Bone marrow (tissue), 2 donors: ENCODE measurements around the gene HDX.
A peak's percentile ranks its signal among the peaks of the same experiment; 100 is the strongest.
"Not testable (repeated sequence)": the region's sequence is repeated elsewhere in the genome, so short reads cannot be mapped to it uniquely, and the experiment has no call there.

Experiments
- DNase-seq, 2 donors: peaks; one replicate each; lab custom pipeline; 2025; lab: John Stamatoyannopoulos, UW

The HDX gene

GRCh38 chrX:84501798-84502628 lies at the start of gene HDX:
Gene HDX (minus strand): TSS chrX:84502453. CDS start chrX:84475397, 27,056 bp downstream.
- DNase-seq: peak in 1 of 2 donors; percentile 5

- not testable (repeated sequence) for DNase-seq
These were observed 39.1 kb upstream of the HDX start for GRCh38 chrX:84541315-84541714.

- not testable (repeated sequence) for DNase-seq
These were observed 35.4 kb upstream of the HDX start for GRCh38 chrX:84537627-84538026.

DNA sequence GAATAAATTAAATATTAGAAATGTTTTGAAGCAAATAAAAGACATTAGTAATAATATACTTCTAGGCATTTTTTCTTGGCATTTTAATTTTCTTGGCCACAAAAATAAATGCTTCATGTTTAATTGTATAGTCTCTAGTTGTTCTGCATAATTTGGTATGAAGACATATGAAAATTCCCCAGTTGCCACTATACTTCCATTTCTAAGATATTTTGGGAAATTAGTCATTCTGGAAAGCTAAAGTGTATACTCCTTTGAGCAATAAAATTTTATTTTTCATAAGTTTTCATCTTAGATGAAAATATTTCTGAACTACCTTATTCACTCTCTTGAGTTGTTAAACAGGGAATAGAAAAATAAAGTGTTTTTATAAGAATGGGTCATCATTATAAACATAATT lies 13.8 kb downstream of the HDX start:
- no peak for DNase-seq

DNA sequence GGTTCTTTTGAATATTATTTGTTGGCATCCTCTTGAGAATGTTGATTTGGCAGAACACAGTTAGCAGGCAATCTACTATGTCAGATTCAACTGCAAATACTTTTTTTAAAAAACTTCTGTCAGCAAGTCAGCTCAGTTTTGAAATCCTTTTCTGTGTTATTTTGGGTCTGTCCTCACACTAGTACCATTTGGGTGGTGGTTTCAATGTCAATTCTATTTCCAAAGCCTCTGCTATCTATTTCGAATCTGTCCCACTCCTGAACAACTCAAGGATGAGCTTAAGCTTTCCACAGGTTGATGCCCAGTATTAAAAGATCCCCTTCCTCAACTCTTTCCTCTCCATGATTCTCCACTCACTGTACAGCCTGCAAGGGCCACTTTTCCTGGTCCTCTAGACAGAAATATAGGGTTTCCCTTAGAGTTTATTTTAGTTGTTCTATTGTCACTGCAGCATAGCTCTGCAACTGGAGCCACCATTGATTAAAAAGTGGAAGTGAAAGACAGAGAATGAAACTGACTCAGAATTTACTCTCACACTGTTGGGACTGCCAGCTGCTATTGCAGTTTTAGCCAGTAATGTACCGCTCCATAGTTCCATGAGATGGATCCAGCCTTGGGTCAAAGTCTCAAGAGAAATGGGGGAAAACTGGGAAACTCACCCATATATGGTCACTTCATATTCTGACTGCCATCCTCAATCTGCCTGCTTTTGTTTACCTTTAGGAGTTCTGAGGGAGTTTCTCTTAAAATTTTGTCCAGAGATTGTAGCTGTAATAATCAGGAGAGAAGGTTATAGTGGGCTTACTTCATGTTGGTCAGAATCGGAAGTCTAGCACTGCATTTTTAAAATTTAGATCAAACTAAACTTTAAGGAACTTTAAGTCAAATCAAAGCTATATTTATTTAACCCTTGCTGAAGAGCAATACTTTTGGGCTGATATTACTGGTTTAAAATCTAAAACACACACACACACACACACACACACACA lies 14.6 kb downstream of the HDX start:
- no peak for DNase-seq

DNA sequence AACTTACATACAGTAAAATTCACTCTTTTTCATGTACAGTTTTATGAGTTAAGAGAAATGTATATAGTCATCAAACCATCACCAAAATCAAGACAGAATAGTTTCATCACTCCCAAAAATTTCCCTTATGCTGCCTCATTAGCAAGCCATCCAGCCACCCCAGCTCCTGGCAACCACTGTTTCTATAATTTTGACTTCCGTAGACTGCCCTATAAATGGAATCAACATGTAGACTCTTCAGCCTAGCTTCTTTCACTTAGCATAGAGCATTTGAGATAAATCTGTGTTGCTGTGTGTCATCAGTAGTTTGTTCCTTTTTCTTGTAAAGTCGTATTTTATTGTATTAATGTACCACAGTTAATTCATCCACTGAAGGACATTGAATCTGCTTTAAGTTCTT lies 23.2 kb downstream of the HDX start:
- no peak for DNase-seq

DNA sequence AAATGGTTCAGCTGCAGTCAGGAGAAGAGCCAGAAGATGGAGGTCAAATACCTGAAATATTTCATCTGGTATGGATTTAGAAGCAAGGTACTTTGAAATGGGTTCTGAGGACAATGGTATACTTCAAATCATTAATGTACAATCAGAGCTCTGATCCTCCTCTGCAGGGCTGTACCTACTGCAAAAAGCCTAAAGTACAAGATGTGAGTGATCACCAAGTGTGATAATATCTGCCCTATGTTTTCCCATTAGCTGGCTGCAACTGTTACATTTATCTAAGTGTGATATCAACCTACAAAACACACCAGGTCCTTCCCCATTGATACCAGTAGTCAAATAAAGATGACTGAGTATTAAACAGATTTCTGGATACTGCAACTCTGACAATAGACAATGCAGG lies 25.1 kb downstream of the HDX start:
- no peak for DNase-seq

DNA sequence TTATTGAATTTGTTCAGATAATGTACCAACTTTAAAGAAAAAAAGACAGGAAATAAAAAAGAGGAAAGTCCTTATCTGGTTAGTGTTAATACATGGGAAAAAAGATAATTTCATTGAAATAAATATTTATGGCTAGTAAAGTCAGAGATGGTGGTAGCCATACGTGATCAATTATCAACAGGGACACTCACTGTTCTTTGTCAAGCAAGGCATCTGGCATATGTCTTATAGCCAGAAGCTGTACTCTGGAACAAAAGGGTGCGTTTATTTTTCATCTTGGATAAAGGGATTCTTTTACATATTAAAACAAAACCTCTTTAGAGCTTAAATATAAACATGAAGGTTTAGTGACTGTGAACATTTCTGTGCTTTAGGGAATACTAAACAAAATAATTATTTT lies 26.7 kb downstream of the HDX start:
- DNase-seq: no peak

- DNase-seq: no peak
These were observed 27.2 kb downstream of the HDX start for GRCh38 chrX:84475101-84475500.

DNA sequence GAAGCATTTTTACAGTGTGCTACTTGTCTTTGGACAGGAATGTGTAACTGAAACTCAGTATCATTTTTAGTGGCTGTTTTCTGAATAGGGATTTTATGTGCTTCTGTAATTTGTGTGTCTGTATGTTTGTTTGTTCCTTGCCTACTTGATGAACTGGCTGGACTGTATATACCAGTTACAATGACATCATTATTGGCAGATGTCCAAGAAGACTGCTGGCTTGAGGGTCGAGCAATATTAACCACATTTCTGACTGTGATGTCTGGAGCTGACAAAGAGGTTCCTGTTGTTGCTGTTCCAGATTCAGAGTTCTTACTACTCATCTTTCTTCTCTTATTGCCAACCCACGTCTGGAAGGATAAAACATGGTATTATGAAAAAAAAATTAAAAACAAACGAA lies 33.0 kb downstream of the HDX start:
- no peak for DNase-seq

DNA sequence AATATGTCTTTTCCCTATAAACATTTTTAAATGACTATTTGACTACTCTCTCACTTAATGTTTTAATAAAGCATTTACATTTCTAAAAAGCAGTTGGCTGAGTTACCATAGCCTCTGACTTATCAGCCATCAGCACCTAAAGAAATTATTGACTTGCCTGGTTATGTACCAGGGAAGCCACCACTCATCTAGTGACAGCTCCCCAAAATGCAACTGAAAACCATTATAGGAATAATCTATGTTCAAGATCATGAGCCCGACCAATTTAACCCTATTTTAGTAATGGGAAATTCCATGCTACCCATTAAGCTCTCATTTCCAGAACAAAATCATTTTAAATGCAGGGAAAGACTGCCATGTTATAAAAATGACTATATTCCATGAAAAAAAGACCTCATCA lies 34.4 kb downstream of the HDX start:
- no peak for DNase-seq

DNA sequence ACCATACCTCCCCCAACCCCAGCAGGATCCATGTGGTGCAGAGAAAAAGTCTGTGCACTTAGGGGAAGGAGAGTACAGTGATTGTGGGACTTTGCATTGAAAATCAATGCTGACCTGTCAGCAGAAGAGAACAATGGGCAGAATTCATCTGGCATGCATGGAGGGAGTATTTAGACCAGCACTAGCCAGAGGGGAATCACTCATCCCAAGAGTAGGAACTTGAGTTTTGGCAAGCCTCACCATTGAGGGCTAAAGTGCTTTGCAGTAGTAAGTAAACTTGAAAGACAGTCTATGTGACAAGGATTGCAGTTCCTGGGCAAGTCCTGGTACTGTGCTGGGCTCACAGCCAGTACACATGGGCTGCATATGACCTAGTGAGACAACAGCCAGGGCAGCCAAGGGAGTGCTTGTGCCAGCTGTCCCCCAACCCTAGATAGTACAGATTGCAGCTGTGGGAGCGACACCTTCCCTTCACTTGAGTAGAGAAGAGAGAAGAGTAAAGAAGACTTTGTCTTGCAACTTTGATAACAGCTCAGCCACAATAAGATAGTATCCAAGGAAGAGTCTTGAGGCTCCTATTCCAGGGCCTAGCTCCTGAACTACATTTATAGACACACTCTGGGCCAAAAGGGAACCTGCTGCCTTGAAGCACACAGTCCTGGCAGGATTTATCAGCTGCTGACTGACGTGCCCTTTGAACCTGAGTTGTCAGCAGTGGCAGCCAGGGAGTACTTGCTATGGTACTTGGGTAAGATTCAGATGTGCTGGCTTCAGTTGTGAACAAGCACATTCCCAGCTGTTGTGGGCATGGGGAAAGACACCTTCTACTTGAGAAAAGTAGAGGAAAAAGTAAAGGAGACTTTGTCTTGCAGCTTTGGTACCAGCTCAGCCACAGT lies 48.7 kb downstream of the HDX start:
- DNase-seq: no peak

DNA sequence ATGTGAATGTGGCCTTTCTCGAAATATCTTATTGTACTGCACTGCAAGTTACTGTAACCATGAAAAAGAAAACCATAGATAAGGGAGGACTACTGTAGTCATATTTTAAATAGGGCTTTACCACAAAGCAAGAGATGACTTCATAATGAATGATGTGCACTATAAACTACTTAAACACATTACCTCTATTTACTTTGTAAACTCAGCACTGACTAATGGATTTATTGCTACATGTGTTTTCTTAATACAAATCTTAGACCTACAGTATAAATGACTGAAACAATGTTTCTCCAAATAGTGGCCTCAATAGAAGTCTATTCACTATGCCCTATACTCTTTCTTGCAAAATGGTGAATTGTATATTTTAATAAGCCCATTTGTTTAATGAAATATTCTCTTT lies 61.1 kb downstream of the HDX start:
- no peak for DNase-seq

GRCh38 chrX:84415140-84415539 lies 87.1 kb downstream of the HDX start:
- no peak for DNase-seq

GRCh38 chrX:84363663-84364062 lies 138.6 kb downstream of the HDX start:
- DNase-seq: no peak

DNA sequence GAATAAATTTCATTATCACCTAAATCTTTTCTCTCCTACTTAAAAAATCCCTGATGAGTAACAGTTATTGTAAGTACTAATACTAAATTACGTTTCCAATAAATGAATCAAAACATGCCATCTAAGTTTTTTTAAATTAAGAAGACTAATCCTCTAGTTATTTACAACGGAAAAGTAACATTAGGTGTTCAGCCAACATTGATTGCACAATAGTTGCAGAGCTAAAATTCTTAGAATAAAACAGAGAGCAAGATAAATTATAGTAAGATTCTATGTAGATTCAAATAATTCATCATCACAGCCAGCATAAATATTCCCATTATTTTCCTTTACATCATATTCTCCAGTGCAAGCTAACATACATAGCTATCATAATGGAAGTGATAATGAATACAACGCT lies 139.2 kb downstream of the HDX start:
- DNase-seq: no peak

DNA sequence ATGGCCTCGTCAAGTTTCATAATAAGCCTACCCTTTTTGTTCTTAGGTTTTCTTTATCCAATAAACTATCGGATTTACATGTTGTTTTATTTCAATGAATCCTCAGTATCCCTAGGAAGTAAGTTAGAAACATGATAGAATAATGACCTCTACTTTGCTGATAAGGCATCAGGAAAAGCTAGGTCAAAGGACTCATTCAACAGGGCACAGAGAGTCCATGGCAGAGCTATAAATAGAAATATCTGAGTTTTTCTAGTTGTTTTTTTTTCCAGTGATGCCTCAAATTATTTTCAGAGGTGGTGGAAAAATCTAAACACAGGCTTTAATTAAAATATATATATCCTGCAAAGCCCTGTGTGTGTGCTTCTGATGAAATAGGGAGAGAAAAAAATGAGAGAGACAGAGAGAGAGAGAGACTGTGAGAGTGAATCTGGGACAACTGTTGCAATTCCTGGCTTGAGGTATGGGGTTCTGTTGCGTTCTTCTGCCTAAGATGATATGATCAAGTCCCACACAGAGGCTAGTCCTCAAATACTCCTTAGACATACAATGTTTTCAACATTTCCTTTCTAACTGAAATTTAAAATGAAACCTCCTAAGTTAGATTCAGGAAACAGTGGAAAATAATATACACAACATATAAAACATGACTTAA lies 139.9 kb downstream of the HDX start:
- no peak for DNase-seq

GRCh38 chrX:84358271-84358670 lies 144.0 kb downstream of the HDX start:
- no peak for DNase-seq

DNA sequence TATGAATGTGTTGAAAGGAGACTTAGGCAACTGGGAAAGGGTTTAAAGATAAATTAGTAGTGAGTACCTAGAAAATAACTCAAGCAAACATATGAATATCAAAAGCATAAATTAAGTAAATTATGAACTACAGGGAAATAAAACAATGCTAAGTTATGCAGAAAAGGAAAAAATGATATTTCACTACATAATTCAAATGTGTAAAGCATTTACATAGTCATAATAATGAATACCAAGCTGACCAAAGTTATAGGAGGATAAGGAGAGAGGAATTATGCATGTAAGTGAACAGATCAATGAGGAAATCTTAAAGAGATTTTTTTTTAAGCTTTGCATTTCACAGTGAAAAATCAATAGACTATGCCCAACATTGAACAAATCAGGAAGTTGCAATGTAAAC lies 145.0 kb downstream of the HDX start:
- DNase-seq: no peak

- DNase-seq: no peak
These were observed 161.3 kb downstream of the HDX start for GRCh38 chrX:84340968-84341367.
